GM21367 (cell line): ENCODE measurements around the gene PSME1.

Experiments
- ATAC-seq: cut with Tn5 transposase; IDR thresholded peaks from one replicate; pipeline ENCODE4 v1.9.1; 2021; ENCODE audit not compliant: unreplicated experiment

Gene PSME1

DNA sequence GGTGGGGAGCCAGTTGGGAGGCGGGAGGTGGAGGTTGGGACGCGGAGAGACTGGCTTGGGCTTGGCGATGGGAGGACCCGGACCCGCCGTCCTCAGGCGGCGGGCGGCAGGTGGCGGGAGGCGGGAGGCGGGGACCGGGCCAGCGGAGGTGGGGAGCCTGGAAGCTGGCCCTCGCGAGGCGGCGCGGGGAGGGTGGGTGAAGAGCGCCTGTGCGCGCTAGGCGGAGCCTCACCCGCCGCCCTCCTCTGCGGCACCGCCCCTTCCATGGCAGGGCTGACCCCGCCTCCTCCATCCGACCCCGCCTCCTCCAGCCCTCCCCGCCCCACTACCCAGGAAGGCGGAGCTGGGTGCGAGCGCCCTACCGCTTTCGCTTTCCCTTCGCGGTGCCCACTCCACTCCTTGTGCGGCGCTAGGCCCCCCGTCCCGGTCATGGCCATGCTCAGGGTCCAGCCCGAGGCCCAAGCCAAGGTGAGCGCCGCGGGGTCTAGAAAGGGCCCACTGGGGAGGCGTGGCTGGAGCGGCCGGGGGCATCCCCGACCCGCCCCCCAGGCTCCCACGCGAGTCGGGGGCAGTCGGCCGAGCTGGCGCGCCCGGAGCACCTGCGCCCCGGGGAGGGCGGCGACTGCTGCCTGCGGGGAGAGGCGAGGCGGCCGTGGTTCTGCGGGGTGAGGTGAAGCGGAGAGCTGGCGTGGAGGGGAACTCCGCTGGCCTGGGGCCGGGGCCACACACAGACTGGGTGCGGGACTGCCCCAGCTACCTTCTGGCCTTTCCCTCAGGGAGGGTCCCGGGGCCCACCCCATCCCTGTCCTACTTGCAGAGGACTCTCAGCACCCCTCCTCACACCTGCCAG, at the start of gene PSME1:
TSS of gene PSME1 (plus strand) at position 361 of the 850 bp plus-strand sequence. CDS start at position 430, 69 bp downstream.
- peak; percentile 72 for ATAC-seq

DNA sequence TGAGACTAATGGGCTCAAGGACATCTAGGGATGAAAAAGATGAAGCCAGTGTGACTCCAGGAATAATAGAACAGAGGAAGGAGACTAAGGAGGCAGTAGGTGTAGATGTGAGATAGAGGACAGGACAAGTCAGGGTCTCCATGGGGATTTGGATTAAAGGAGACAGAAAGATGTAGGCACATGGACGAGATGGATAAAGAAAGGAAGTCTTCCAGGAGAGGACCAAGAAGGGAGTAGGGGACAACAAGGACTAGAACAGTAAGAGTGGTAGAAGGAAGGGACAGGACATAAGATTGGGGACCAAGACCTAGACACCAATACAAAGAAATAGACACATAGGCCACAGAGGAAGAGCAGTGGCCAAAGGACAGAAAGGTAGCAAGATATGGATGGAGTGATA, 49.0 kb upstream of the PSME1 start:
- no peak for ATAC-seq

DNA sequence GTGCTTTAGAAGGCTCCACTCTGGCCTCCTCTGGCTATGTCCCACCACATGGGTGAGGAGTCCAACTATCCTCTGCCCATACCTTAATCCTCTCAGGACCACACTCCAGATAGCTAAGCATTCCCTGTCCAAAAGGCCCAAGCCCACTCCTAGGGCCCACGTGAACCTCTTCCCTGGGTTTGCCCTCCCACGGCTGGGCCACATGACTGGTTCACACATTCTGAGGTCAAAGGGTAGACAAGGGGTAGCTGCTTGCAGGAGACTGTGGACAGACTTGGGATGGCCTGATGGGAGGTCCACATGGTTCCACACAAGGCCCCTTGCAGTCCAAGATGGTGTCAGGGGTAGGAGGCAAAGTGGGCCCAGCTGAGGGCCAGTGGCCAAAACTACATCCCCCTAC, 47.9 kb upstream of the PSME1 start:
- no peak for ATAC-seq

DNA sequence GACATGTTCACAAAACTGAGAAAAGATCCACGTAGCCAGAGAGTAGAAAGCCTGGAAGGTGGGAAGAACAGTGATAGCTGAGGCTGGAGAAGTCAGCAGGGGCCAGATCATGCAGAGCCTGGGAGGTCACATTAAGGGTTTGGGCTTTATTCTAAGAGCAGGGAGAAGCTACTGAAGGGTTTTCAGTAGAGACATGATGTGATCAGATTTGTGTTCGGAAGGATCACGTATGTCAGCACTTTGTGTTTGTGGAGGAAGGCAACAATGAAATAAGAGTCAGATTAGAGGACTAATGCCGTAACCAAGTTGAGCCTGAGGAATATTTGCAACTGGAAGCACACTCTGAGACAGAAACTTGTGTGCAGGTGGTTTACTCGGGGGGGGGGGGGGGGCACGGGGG, 46.1 kb upstream of the PSME1 start:
- ATAC-seq, result no peak

DNA sequence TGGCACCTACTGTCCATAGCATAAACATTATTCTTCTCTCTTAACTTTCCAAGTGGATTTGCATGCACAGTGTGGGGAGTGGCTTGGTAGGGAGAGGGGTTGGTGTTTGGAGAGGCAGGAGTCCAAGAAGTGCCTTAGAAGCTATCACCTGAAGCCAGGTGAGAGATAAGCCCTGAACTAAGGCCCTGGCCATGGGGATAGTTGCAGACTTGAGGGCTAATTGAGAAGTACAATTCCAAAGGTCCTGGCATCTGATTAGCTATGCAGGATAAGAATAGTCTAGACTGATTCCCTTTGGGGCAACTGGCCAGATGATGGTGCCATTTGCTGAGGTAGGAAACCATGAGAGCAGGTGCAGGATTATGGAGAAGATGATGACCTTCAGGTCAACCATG, 43.9 kb upstream of the PSME1 start:
- ATAC-seq, result no peak

DNA sequence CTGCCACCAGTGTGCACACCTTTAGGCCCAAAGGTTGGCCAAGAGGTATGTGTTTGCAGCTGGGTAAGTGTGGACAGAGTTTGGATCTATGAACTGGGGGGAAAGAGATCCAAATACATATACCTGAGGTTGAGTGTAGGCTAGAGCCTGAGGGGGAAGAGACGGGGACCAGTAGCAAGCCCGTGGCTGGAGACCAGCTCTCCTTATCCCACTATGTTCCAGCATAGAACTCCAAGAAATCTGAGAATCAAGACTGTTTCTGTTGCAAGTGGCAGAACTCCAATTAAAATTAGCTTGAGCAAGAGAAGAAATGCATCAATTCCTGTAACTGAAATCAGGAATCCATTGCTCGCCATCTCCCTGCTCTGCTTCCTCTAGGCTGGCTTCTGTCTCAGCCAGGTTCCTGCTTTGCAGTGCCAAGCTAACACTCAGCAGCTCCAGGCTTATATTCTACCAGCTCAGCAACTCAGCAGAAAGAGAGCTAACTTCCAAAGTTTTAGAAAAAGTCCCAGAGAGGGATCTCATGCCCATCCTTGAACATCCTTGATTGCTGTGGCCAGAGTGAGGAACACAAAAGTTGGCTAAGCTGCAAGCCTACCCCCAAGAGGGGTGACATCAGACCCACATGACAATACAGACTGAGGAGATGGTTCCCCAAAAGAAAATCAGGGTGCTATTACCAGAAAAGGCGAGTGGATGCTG, 43.3 kb upstream of the PSME1 start:
- no peak for ATAC-seq

DNA sequence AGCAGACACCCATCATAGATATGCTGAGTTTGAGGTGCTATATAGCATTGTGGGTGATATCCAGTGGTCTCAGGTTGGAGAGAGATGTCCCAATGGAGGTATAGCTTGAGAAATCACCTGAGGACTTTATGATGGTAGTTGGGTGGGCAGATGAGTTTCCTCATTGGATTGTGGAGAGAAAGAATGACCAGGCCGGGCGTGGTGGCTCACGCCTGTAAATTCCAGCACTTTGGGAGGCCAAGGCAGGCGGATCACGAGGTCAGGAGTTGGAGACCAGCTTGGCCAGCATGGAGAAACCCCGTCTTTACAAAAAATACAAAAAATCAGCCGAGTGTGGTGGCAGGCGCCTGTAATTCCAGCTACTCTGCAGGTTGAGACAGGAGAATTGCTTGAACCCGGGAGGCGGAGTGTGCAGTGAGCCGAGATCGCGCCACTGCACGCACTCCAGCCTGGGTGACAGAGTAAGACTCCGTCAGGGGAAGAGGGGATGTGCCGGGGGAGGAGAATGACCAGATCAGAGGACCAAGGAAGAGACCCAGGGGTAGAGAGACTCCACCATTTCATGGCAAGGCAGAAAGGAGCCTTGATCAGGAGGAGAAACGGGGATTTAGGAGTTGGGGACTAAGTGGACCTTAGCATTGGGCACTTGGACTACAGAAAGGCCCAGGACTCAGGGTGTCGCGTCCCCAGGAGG, 42.6 kb upstream of the PSME1 start:
- ATAC-seq, result no peak

DNA sequence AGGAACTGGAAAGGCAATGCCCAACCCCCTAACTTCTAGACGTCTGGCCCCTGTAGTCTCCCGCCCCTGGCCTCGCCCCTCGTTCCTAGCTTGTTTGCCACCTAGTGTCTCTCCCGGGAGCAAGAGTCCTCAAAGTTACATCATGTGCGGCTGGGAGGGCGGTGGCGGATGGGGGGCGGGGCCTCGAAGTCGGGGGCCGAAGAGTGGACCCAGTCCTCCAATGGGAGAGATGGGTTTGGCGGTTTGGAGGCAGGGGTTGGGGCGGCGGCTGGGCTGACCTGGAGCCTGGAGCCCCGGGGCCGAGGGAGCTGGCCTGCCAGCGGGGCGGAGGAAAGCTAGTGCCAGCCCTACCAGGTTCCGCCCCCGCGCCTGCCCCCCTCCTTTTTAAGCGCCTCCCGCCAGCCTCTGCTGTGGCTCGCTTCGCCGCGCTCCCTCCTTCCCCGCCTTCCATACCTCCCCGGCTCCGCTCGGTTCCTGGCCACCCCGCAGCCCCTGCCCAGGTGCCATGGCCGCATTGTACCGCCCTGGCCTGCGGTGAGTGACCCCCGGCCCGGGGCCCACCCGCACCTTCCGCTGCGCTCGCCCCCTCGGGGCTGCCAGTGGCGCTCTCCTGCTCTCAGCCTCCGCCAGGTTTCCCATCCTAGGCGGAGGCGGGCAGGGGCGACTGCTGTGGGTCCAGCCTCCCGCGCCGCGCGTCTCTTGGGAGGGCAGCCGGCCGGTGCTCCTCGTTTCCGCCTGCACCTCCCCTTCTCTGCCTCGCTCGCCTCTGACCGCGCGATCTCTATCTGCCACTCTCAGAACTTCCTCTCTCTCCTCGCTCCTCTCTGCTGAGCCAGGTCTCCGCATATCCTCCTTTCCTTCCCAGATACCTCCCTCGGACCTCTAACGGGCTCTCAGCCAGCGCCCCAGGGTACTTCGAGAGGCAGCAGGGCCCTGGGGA, 41.8 kb upstream of the PSME1 start, which contains the start of gene PCK2:
TSS of gene PCK2 (plus strand) at position 411 of the 940 bp plus-strand sequence. CDS start at position 506, 95 bp downstream.
- ATAC-seq, result peak; percentile 40

DNA sequence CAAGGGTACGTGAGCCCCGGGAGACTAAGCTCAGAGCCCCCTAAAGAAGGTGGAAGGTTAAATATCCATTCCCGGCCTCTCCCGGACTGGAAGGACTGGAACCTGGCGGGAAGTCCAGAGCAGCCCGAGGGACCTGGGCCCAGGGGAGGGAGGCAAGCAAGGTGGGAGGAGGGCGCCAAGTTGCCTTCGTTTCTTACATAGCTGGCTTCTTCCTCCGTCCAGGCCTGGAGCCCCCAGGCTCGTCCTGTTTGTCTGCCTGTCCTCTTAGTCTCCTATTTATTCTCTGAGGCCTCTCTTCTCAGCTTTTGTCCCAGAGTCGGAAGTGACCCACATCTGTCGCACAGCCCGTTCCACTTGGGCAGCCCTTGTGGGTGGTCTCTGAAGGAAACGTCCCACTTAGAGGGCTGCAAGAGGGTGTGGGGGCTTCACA, 41.1 kb upstream of the PSME1 start:
- no peak for ATAC-seq

DNA sequence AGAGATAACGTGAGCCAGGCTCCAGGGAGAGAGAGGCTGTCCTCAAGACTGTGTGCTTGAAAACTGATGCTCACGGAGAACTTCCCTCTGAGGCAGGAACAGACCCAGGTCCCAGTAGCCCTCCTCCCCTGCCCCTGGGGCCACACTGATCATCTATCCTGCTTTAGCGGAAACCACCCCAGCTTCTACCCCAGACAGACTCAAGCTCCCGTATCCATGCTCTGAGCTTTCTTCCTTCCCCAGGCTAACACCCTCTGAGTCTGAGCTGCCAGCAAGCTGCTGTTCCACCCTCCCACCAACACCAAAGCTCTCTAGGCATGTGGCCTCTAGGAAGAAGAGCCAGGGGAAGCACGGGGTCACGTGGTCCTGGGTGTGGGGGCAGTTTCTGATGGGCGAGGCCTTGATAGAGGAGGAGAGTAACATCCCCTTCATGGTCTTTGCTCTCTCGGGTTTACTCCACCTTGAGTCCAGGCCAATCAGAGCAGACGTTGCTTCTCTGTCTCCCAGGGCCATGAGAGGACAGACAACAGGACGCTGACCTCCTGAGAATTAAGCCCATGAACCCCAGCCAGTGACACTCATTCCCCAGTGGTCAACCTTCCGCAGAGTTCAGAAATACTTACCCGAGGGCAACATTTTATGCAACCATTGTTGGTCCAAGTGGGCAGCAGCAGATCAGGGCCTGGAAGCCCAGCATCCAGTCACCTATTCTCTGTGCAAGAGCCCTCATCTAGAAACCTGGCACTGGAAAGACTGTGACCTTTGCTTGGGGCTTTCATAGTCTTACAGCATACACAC, 40.5 kb upstream of the PSME1 start:
- ATAC-seq, result peak; percentile 69

DNA sequence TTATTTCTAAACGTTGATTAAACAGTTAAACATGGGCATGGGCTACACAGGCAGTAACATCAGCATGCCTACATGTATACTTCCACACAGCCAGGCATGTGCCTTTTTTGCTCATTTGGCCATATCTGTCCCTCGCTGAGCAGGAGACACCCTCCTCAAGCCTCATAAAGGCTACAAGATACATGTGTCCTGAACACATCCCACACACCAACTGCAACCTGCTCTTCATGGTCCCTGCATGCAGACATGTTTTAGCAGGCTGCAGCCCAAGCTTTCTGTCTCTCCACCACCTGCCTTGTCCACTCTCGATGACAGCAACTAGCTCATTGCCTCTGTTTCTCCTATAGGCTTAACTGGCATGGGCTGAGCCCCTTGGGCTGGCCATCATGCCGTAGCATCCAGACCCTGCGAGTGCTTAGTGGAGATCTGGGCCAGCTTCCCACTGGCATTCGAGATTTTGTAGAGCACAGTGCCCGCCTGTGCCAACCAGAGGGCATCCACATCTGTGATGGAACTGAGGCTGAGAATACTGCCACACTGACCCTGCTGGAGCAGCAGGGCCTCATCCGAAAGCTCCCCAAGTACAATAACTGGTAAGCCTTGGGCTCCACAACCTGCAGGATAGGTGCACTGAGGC, 39.3 kb upstream of the PSME1 start:
- ATAC-seq, result no peak

DNA sequence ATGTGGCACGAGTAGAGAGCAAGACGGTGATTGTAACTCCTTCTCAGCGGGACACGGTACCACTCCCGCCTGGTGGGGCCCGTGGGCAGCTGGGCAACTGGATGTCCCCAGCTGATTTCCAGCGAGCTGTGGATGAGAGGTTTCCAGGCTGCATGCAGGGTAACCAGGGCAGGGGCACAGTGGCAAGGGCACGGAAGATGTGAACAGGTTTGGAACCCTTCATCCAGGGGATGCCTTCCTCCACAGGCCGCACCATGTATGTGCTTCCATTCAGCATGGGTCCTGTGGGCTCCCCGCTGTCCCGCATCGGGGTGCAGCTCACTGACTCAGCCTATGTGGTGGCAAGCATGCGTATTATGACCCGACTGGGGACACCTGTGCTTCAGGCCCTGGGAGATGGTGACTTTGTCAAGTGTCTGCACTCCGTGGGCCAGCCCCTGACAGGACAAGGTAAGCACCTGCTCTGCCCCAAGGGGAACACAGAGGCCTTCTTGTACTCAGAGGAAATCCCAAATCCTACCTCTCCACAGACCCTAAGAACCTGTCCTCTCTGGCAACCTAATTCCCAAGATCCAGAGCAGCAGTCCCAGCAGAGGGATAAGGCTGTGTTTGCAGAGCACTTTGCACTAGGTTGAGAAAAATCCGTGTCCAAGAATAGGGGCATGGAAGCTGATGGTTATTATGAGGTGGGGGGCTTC, 37.6 kb upstream of the PSME1 start:
- ATAC-seq, result no peak

DNA sequence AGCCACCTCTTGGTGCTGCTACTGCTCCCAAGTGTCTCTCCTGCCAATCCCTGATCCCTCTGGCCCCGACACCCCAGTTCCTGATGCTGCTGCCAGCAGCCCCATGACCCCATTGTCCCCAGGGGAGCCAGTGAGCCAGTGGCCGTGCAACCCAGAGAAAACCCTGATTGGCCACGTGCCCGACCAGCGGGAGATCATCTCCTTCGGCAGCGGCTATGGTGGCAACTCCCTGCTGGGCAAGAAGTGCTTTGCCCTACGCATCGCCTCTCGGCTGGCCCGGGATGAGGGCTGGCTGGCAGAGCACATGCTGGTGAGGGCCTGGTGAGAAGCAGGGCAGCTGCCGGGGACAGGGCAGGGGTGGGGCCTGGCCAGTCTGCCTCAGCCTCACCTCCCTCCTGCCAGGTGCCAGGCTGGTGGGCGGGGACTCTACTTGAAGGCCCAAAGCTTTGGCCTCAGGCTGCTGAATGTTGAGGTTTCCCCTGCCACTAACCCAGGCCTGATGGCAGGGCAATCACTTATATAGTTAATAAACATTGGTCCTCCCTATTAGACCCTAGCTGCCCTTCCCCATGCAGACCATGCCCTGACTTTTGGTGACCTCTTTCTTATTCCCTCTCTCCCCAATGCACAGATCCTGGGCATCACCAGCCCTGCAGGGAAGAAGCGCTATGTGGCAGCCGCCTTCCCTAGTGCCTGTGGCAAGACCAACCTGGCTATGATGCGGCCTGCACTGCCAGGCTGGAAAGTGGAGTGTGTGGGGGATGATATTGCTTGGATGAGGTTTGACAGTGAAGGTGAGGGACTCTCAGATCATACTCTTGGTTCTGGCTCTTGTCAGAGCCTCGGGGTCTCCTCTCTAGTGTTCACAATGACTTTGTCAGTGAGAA, 36.8 kb upstream of the PSME1 start:
- no peak for ATAC-seq

DNA sequence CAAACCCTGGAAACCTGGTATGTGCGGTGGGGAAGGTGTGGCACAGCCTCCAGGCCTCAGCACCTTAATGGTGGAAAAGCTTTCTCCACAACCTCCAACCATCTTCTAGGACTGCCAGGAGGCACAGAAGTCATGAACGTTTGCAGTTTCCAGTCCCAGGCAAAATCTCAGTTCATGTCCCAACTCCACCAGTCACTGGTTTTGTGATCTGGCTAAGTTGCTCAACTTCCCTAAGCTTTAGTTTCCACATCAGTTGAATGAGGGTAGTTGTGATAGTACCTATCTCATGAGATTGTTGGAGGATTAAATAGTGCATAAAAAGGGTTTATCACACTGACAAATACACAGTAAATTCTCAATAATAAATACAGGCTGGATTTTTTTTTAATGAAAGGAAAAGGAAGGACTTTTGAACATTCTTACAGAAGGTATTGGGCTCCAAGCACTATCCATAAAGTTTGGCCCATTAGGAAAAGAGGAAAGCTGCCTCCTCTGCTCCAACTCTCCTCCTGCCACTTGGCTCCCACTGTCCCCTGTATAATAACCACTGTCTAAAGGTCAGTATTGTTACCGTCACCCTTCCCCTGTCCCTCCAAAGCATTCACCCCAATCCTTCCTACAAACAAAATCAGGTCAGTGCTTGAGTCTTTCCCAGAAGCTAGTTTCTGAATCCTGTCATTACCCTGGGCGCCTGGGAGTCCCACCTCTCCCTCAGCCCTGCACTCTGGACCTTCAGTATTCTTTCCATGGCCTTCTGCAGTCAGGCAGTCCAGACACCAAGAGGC, 35.6 kb upstream of the PSME1 start:
- no peak for ATAC-seq

DNA sequence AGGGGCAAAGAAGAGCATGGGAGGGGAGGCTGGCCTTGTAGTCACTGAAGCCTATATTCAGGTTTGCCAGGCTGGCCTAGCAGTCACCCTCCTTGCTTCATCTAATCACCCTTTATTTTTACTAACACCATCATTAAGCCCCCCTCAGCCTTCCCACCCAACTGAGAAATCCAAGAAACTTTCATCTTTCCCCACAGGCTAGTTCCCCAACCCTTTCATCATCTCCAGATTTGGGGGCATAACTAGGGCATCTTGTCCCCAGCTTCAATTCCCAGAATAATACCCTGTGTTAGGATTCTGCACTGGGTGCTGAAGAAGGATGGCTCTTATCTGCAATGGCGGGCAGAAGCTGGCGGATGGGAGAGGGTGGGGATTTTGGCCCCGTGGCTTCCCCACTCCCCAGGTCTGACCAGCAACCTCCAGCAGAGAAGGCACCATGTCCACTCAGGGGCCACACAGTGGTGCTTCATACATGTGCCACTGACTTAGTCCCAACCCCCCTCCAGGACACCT, 35.0 kb upstream of the PSME1 start:
- no peak for ATAC-seq

DNA sequence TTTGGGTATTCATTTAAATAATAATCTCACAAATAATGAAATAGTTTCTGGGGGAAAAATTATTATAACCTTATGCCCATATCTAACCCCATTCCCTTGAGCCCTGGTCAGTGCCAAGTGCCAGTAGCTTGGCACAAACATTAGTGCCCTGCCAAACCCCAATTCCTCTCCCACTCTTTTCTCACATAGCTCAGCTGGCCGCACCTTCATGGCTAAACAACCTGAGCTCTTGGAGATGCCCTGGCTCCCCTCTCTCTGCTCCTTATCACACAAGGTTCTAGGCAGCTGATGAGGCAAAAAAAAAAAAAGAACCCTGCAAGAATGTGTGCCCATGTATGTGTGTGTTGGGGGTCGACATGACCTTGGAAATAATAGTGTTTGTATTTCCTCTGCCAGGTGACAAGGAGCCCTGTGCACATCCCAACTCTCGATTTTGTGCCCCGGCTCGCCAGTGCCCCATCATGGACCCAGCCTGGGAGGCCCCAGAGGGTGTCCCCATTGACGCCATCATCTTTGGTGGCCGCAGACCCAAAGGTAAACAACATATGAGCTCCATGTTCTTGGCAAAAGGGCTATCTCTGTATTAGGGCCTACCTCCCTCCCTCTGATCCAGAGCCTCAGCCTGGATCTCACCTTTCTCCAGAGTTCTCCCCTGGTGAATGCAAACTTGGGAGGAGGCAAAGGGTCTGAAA, 33.5 kb upstream of the PSME1 start:
- ATAC-seq, result no peak
